SU-DHL-6 (cell line): ENCODE data around the gene INPP5A.

Experiments
- H2AFZ ChIP-seq: fragments of 200-600 bp; sonication (generic); 2 replicates; pipeline ENCODE4 v1.6.1; 2014; ENCODE audit warnings: low read depth, mild to moderate bottlenecking, moderate library complexity, mixed read lengths, antibody characterized with exemption, low read length; ENCODE audit not compliant: severe bottlenecking
- H3F3A ChIP-seq: fragments of 200-600 bp; shearing (Covaris generic); 2 replicates; pipeline ENCODE4 v1.6.0; 2016; ENCODE audit warnings: antibody characterized with exemption, mild to moderate bottlenecking; ENCODE audit not compliant: insufficient read depth
- H3K27ac ChIP-seq: fragments of 200-600 bp; sonication (generic); 2 replicates; pipeline ENCODE4 v1.5.1; 2016; ENCODE audit warnings: low read depth, mild to moderate bottlenecking, low read length, moderate library complexity, mixed read lengths
- H3K27me3 ChIP-seq: fragments of 200-600 bp; sonication (generic), shearing (Covaris generic); 2 replicates; pipeline ENCODE4 v1.6.0; 2014; ENCODE audit warnings: mild to moderate bottlenecking, low read length
- H3K36me3 ChIP-seq: fragments of 200-600 bp; sonication (generic); 2 replicates; pipeline ENCODE4 v1.6.1; 2014; ENCODE audit warnings: mild to moderate bottlenecking, low read length, mixed read lengths
- H3K4me2 ChIP-seq: fragments of 300-600, 200-600 bp; shearing (Covaris generic), sonication (generic); 2 replicates; pipeline ENCODE4 v1.6.0; 2014; ENCODE audit warnings: low read length, low read depth, mild to moderate bottlenecking; ENCODE audit not compliant: poor library complexity, severe bottlenecking
- H3K4me3 ChIP-seq: fragments of 200-600 bp; sonication (generic); 2 replicates; pipeline ENCODE4 v1.5.1; 2014; ENCODE audit warnings: antibody characterized with exemption, low read length, mild to moderate bottlenecking, mixed read lengths; ENCODE audit not compliant: insufficient read depth, poor library complexity, severe bottlenecking
- H3K79me2 ChIP-seq: fragments of 200-600 bp; sonication (generic); 2 replicates; pipeline ENCODE4 v1.6.1; 2014; ENCODE audit warnings: mild to moderate bottlenecking, low read length, moderate library complexity; ENCODE audit not compliant: insufficient read depth
- H3K9ac ChIP-seq: fragments of 200-600 bp; sonication (generic); 2 replicates; pipeline ENCODE4 v1.7.0; 2014; ENCODE audit warnings: mild to moderate bottlenecking, low read length
- H3K9me2 ChIP-seq: fragments of 200-600 bp; sonication (generic); replicated peaks from 2 replicates; pipeline ENCODE4 v1.6.1; 2014; ENCODE audit warnings: low read length; ENCODE audit not compliant: insufficient read depth
- H3K9me3 ChIP-seq: fragments of 200-600 bp; sonication (generic); 2 replicates; pipeline ENCODE4 v1.6.1; 2014; ENCODE audit warnings: low read length, mixed read lengths; ENCODE audit not compliant: insufficient read depth
- H4K20me1 ChIP-seq: fragments of 200-600 bp; sonication (generic); 2 replicates; pipeline ENCODE4 v1.6.1; 2014; ENCODE audit warnings: low read depth, mild to moderate bottlenecking, antibody characterized with exemption, low read length, moderate library complexity, mixed read lengths
- CTCF ChIP-seq: fragments of 200-600 bp; sonication (generic); IDR thresholded peaks from one replicate; pipeline ENCODE4 v1.5.1; 2017; ENCODE audit warnings: antibody characterized with exemption, mild to moderate bottlenecking, low read length, moderate library complexity; ENCODE audit not compliant: insufficient read depth, poor library complexity, severe bottlenecking
- EZH2phosphoT487 ChIP-seq: fragments of 200-600 bp; sonication (generic), shearing (Covaris generic); conservative IDR thresholded peaks from 2 replicates; pipeline ENCODE4 v1.6.1; 2018; ENCODE audit warnings: mild to moderate bottlenecking, antibody characterized with exemption, low read length, moderate library complexity, mixed read lengths

INPP5A gene

GRCh38 chr10:132587175-132587574 is 49.6 kb downstream of the INPP5A start:
- no peak overlapping the region for H2AFZ ChIP-seq
- no peak overlapping the region for H3K27ac ChIP-seq
- H3K36me3 ChIP-seq: no peaks in the 10 kb centered on the region
- H3F3A ChIP-seq: no peaks in the 10 kb centered on the region
- no peaks in the 10 kb centered on the region for H3K27me3 ChIP-seq
- H3K9me3 ChIP-seq: no peaks in the 10 kb centered on the region
- TF ChIP-seq CTCF (no peak), EZH2phosphoT487 (no peak)
- no peaks in the 10 kb centered on the region for H3K9me2 ChIP-seq
- H3K4me3 ChIP-seq: no peak overlapping the region
- H3K4me2 ChIP-seq: no peak overlapping the region
- H4K20me1 ChIP-seq: no peaks in the 10 kb centered on the region
- no peak overlapping the region for H3K9ac ChIP-seq
- H3K79me2 ChIP-seq: no peaks in the 10 kb centered on the region

- Histone ChIP-seq H3K4me2 (no peak overlapping the region), H4K20me1 (no peaks in the 10 kb centered on the region), H3K9me3 (no peaks in the 10 kb centered on the region), H3K27me3 (no peaks in the 10 kb centered on the region), H3K9ac (no peak overlapping the region), H3K9me2 (no peaks in the 10 kb centered on the region), H3K36me3 (no peaks in the 10 kb centered on the region), H3K79me2 (no peaks in the 10 kb centered on the region), H2AFZ (no peak overlapping the region), H3F3A (no peaks in the 10 kb centered on the region), H3K27ac (no peak overlapping the region), H3K4me3 (no peak overlapping the region)
- no peak for TF ChIP-seq EZH2phosphoT487
Measured at GRCh38 chr10:132588301-132589013, 50.9 kb downstream of the INPP5A start.

- Histone ChIP-seq H3K27ac (no peak overlapping the region), H4K20me1 (no peaks in the 10 kb centered on the region), H3K4me3 (no peak overlapping the region), H3K9me3 (no peaks in the 10 kb centered on the region), H3K9ac (no peak overlapping the region), H3K36me3 (no peaks in the 10 kb centered on the region), H2AFZ (no peak overlapping the region), H3K9me2 (no peaks in the 10 kb centered on the region), H3F3A (no peaks in the 10 kb centered on the region), H3K79me2 (no peaks in the 10 kb centered on the region), H3K27me3 (no peaks in the 10 kb centered on the region), H3K4me2 (no peak overlapping the region)
- TF ChIP-seq EZH2phosphoT487 (no peak), CTCF (no peak)
Measured at GRCh38 chr10:132589015-132589414, 51.4 kb downstream of the INPP5A start.

GRCh38 chr10:132589681-132590080 is 52.1 kb downstream of the INPP5A start:
- Histone ChIP-seq H3K4me3 (no peak overlapping the region), H3K79me2 (no peaks in the 10 kb centered on the region), H3K4me2 (no peak overlapping the region), H3F3A (no peaks in the 10 kb centered on the region), H2AFZ (no peak overlapping the region), H3K9me2 (no peaks in the 10 kb centered on the region), H3K27ac (no peak overlapping the region), H3K36me3 (no peaks in the 10 kb centered on the region), H3K9me3 (no peaks in the 10 kb centered on the region), H3K27me3 (no peaks in the 10 kb centered on the region), H4K20me1 (no peaks in the 10 kb centered on the region), H3K9ac (no peak overlapping the region)
- no peak for TF ChIP-seq CTCF
- no peak for TF ChIP-seq EZH2phosphoT487
